GM18498 (cell line): ENCODE measurements around the gene CDC42EP3.
A peak's percentile ranks its signal among the peaks of the same experiment; 100 is the strongest.

Experiments
- ATAC-seq: cut with Tn5 transposase; IDR thresholded peaks from one replicate; pipeline ENCODE4 v1.9.1; 2021; ENCODE audit warnings: mild to moderate bottlenecking, moderate library complexity; ENCODE audit not compliant: unreplicated experiment

Gene CDC42EP3

DNA sequence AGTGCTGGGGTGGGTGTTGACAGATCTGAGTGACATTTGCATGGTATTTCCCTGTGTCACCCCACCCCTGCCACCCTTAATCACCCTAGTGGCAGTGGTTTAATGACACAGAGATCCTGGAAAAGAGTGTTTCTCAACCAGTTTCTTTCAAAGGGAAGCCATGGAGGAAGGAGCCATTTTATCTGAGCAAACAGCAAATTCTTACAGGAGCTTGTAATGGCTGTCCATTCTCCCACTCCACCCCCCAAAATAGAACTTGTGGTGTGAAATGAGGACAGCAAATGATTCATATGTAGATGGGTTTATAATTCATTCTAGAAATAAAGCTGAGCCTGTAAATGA, 51.5 kb downstream of the CDC42EP3 start:
- no peak for ATAC-seq

- no peak for ATAC-seq
Observed at GRCh38 chr2:37619230-37619958, 52.0 kb downstream of the CDC42EP3 start.

- ATAC-seq, result no peak
Observed at GRCh38 chr2:37618326-37618725, 53.1 kb downstream of the CDC42EP3 start.

DNA sequence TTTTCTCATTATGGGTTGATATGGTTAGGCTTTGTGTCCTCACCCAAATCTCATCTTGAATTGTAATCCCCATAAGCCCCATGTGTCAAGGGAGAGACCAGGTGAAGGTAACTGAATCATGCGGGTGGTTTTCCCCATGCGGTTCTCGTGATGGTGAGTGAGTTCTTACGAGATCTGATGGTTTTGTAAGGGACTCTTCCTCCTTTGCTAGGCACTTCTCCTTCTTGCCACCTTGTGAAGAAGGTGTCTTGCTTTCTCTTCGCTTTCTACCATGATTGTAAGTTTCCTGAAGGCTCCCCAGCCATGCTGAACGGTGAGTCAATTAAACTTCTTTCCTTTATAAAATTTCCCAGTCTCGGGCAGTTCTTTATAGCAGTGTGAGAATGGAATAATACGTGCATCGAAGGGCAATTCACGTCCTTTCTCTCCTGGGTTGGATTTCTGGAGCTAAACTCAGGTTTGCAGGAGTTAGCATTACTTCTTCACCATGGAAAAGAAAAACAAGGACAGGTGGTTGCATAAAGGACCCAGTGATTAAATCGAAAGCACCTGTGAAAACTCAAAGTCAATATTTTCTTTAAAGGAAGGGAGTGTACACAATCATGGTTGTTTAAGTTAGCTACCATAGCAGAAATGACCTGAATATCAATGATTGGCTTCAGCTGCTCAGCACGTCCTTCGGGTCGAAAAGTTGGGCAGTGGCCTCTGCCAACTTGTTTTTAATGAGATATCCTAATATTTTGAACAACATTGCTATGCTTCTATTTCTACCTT, 54.1 kb downstream of the CDC42EP3 start:
- no peak for ATAC-seq

DNA sequence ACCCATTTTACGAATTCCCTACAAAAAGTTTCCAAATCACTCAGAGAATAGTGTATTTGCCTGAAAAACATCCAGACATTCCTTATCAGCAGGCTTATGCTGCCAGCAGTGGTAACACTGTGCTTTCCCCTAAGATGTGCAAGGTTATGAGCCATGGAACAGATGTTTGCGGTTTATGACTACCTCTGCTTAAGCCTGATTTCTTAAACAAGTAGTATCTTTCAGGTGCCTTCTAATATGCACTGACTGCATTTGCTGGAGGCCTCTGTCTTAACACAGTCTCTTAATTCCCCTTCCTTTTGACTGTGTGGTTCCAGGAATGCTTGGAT, 54.8 kb downstream of the CDC42EP3 start:
- no peak for ATAC-seq

DNA sequence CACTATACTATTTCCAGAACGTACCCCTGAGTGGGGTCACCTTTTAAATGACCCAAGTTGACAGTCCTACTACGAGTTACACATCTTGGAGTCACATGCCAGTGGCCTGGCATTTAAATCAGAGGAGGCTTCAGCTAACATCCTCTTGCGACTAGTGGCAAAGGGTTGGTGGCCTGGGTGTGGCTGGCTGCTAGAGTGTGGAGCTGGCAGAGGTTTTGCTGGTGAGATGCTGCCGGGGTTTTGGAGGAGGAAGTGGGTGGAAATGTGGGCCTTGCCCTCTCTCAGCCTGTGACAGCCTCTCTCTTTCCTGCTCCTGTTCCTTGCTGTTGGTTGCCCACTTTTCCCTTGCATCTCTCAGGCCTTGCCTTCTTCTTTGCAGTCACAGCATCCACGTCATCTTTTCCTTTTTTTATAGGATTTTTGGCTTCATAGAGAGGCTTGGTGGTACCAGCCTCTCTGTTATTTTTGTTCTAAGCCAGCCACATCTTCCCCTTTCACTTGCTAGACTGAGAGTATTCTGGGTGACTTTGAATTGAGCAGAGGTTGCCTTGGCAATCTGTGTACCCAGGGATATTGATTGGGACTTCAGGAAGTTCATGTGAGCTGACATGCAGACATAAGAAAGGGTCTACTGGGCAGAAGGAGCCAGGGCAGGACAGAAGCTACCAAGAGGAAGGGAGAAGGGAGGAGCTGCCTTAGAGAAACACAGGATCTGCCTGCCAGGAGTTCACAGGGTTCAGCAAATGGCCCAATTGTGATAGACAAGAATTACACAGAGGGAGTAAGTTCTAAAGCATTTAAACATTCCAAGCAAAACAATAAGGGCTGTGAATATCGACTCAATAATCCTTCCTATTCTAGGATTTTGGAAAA, 55.4 kb downstream of the CDC42EP3 start:
- peak; percentile 74 for ATAC-seq

- ATAC-seq, result no peak
Observed at GRCh38 chr2:37614061-37614738, 57.2 kb downstream of the CDC42EP3 start.

DNA sequence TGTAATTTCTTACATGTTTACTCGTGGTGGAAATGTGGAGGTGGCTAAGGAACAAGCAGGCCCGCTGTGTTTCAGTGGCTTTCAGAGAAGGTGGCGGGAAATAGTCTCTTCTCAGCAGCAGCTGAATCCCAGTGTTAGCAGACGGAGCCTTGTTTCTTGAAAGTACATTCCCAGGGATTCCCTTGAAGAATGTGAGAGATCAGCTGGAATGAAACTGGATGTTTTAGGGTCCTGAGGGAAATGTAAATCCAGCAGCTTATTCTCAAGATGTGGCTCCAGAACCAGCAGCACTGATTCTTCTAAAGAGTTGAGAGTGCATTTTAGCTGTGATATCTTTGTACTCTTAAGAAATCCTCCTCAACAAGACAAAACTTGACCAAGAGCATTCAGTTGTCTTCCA, 59.1 kb downstream of the CDC42EP3 start:
- ATAC-seq, result no peak

- no peak for ATAC-seq
Observed at GRCh38 chr2:37610638-37611289, 60.7 kb downstream of the CDC42EP3 start.

GRCh38 chr2:37609782-37610181, 61.7 kb downstream of the CDC42EP3 start:
- ATAC-seq, result no peak

DNA sequence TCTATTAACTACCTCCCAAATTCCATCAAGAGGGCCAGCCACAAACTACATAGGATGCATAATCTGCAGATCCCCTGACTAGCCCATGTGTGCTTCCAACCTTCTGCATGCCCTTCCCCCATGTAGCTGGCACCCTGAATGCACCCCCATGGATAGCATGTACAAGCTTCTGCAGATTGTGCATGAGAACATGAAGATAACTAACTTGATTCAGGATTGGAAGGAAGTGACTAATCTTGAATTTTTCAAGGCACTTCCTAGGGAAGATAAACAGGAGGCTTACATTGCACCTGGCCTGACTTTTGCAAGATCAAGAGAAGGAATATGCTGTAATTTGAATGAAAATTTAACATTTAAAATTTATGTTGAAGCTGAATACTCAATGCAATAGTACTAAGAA, 66.7 kb downstream of the CDC42EP3 start:
- ATAC-seq, result no peak

DNA sequence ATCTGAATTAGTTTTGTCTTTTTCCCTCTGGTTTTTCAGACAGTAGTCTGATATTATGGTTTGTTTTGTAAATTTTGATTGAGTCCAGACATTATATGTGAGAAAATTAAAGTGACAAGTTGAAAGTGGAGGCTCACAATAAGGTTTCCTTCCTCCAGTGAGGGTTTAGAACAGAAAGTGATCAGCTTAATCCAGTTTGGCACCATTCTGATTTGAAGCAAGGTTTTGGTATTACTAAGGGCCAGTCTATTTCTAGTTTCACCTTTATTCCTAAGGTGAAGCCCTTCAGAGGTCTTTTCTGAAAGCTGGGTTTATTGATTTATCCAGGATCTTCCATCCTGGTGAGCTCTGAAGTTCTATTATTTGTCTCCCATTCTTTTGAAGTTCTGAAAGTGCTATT, 68.7 kb downstream of the CDC42EP3 start:
- peak; percentile 63 for ATAC-seq

GRCh38 chr2:37602040-37602439, 69.4 kb downstream of the CDC42EP3 start:
- no peak for ATAC-seq

DNA sequence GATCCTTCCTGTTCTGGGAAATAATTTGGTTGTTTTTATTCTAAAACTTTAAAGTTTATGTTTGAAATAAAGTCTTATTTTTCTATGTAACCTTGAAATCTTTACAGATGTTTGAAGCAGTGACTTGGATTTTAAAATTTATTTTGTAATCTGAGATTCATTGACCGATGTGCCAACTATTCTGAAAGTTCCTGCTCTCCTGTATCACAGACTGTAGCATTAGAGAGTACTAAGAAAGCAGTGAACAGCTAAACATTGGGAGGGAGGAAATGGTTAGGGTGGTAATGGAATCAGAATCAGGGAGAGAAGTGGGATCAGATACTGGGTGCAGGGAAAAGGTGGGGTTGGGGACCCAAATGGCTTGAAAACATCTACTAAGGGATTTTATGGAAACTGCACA, 69.9 kb downstream of the CDC42EP3 start:
- no peak for ATAC-seq

DNA sequence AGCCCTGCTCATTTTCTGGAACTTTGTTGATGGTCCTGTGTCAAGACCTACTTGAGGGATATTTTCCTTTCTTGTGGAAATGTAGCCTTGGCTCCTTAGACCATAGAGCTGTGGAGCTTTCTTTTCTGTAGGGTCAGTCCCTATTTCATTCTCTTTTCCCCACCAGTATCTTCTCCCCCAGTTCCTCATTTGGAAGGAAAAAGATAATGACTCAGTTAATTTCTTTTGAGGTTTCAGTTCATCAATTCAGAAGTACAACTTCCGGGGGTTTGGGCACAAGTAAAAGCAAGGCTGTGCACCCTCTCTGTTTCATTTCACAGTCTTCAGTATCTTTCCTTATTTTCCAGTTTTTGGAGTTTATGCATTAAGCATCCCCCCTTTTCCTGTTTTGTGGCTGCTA, 70.7 kb downstream of the CDC42EP3 start:
- ATAC-seq, result peak; percentile 71

GRCh38 chr2:37599688-37600525, 71.5 kb downstream of the CDC42EP3 start:
- no peak for ATAC-seq

DNA sequence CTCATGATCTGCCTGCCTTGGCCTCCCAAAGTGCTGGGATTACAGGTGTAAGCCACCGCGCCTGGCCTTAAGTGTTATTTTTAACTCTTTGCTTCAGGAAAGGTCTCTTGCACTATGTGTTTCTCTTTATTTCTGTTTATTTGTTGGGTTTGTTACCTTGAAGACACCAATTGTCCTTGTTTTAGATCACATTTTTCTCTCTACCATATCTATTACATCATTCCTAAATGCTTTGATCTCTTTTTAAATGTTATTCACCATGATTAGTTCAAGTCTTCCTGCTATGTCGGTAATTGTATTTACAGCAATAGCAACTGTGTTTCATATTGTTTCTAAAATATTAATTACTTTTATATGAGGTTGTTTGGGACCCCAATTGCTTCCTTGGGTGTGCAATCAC, 77.7 kb downstream of the CDC42EP3 start:
- no peak for ATAC-seq

GRCh38 chr2:37593024-37593423, 78.4 kb downstream of the CDC42EP3 start:
- ATAC-seq, result no peak
